SJSA1 (cell line): ENCODE measurements around the gene HLTF. TPM values are rescaled to one million over a fixed set of nuclear protein-coding genes. Genes with fewer than 3 reads are reported as not detected.
"Not testable (repeated sequence)": the region's sequence is repeated elsewhere in the genome, so short reads cannot be mapped to it uniquely, and the experiment has no call there.

ENCODE experiments used
- DNase-seq, 2 experiments: peaks; one replicate each; pipeline ENCODE4 v3.0.0-alpha.2; 2015 to 2020; ENCODE audit warnings: low spot score in 2 of 2, low read depth in 1 of 2
- H3K27ac ChIP-seq: fragments of 250-450 bp; sonication (Bioruptor Pico); 2 replicates; pipeline ENCODE4 v1.5.1; 2020; ENCODE audit warnings: mild to moderate bottlenecking, moderate library complexity
- H3K27me3 ChIP-seq: fragments of 250-450 bp; sonication (Bioruptor Pico); replicated peaks from 2 replicates; pipeline ENCODE4 v1.5.1; 2020; ENCODE audit warnings: mild to moderate bottlenecking, moderate library complexity
- H3K36me3 ChIP-seq: fragments of 250-450 bp; sonication (Bioruptor Pico); 2 replicates; pipeline ENCODE4 v1.5.1; 2020; ENCODE audit warnings: mild to moderate bottlenecking
- H3K4me1 ChIP-seq: fragments of 250-450 bp; sonication (Bioruptor Pico); replicated peaks from 2 replicates; pipeline ENCODE4 v1.6.1; 2021; ENCODE audit warnings: mild to moderate bottlenecking
- H3K4me3 ChIP-seq: fragments of 250-450 bp; sonication (Bioruptor Pico); 2 replicates; pipeline ENCODE4 v1.5.1; 2020; ENCODE audit warnings: mild to moderate bottlenecking
- H3K9me3 ChIP-seq: fragments of 250-450 bp; sonication (Bioruptor Pico); replicated peaks from 2 replicates; pipeline ENCODE4 v1.5.1; 2020; ENCODE audit warnings: mild to moderate bottlenecking
- total RNA-seq: library from RNA; depleted of rRNA; stranded (reverse); fragments of >200 nt; shearing (Covaris generic); gene quantifications from 2 replicates; pipeline ENCODE4 v1.2.3, GENCODE V29; 2014

The HLTF gene
- total RNA-seq, 1 experiment from 2014 or later, result 70.5 TPM

DNA sequence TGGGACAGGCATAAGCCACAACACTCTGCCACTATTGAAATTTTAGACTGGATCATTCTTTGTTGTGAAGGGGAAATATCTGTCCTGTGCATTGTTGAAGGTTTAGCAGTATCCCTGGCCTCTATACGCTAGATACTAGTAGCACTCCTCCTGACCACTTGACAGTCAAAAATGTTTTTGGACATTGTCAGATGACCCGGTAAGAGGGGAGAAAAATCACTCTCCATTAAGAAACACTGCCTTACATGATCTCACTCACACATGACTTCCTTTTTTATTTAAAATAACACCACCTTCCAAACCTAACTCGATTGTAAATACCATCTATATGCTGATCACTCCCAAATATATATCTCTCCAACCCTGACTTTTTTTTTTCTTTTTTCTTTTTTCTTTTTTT, 15.3 kb upstream of the HLTF start:
- Histone ChIP-seq H3K27me3 (no peaks in the 10 kb centered on the region), H3K4me3 (no peak overlapping the region), H3K36me3 (no peaks in the 10 kb centered on the region), H3K4me1 (no peaks in the 10 kb centered on the region), H3K27ac (no peak overlapping the region), H3K9me3 (no peaks in the 10 kb centered on the region)
- no peak for DNase-seq

DNA sequence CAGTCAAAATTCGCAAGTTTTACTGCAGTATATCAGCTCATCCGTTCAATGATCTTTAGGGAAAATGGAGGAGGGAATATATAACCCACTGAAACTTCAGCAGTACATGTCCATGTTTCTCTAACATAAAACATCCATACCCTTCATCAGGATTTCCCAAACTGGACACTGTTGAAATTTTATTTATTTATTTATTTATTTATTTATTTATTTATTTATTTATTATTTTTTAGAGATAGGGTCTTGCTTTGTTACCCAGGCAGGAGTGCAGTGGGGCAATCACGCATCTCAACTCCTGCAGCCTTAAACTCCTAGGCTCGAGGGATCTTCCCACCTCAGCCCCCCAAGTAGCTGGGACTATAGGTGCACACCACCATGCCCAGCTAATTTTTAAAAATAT, 14.8 kb upstream of the HLTF start:
- Histone ChIP-seq H3K4me1 (no peaks in the 10 kb centered on the region), H3K27ac (no peak overlapping the region), H3K36me3 (no peaks in the 10 kb centered on the region), H3K9me3 (no peaks in the 10 kb centered on the region), H3K27me3 (no peaks in the 10 kb centered on the region), H3K4me3 (no peak overlapping the region)
- DNase-seq, result no peak

DNA sequence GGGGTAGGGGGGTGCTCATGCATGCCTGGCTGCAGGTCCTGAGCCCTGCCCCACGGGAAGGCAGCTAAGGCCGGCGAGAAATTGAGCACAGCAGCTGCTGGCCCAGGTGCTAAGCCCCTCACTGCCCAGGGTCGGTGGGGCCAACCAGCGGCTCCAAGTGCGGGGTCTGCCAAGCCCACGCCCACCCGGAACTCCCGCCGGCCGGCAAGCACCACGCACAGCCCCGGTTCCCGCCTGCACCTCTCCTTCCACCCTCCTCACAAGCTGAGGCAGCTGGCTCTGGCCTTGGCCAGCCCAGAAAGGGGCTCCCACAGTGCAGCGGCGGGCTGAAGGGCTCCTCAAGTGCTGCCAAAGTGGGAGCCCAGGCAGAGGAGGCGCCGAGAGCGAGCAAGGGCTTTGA, 11.7 kb upstream of the HLTF start:
- H3K27ac ChIP-seq, H3K36me3 ChIP-seq, DNase-seq, H3K4me1 ChIP-seq, H3K4me3 ChIP-seq, H3K9me3 ChIP-seq, H3K27me3 ChIP-seq: not testable (repeated sequence)

DNA sequence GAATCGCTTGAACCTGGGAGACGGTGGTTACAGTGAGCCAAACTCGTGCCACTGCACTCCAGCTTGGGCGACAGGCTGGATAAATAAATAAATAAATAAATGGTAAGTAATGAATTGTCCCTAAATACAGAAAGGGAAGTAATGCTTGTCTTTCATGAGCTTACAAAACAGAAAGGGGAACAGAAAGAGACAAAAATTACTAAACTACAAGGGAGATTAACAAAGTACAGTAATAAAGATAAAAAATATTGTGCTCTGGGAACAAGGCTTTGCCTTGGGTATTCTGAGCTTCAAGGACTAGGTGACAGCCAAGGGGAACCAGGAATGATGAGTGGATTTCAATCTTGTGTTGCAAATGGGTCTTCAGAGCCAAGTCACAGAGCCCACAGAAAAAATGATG, 9.2 kb upstream of the HLTF start:
- Histone ChIP-seq H3K4me1 (no peaks in the 10 kb centered on the region), H3K27me3 (no peaks in the 10 kb centered on the region), H3K9me3 (no peaks in the 10 kb centered on the region), H3K27ac (no peak overlapping the region), H3K36me3 (no peaks in the 10 kb centered on the region), H3K4me3 (no peak overlapping the region)
- DNase-seq, result no peak

DNA sequence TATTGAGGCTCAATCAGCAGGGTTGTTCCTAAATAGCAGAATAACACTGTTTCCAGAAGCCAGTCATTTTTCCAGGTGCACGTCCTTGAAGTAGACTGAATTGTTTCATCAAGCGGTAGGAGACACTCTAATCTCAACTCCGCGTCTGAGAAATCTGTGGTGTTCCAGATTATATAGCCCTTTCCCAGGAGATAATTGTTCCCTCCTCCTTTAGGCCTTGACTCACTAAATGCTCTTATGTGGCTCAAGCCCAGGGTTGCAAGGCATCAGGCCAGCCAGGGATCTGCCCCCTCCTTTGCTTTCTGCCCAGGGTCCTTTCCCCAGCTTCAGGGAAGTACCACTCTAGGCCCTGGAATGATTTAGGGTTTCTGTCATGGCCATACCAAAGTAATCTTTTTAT, 5.7 kb upstream of the HLTF start:
- H3K9me3 ChIP-seq, result 0 out of 2 replicates have a peak, but pooled peaks cover 2% of the 10 kb centered on the region
- no peaks in the 10 kb centered on the region for H3K27me3 ChIP-seq
- no peak for DNase-seq
- no peak overlapping the region for H3K4me3 ChIP-seq
- H3K27ac ChIP-seq, result no peak overlapping the region
- no peaks in the 10 kb centered on the region for H3K36me3 ChIP-seq
- no peaks in the 10 kb centered on the region for H3K4me1 ChIP-seq

DNA sequence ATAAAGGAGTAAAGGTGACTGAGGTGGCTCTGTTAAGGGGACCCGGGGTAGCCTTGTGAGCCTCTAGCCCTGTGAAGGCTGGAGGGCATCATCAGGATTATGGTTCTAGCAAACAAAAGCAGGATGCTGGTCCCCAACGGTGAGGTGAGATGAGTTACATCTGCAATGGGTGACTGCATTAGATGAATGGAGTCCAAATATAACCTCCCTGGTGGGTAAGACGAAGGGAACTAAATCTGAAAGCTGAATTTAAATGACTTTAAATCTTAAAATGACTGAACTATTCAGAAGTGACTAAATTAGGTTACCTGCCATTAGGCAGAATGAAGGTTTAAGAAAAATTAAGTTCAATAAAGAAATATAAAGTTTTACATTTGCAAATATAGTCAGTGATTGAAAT, 4.6 kb upstream of the HLTF start:
- Histone ChIP-seq H3K36me3 (no peaks in the 10 kb centered on the region), H3K27ac (no peak overlapping the region)
- no peak for DNase-seq

DNA sequence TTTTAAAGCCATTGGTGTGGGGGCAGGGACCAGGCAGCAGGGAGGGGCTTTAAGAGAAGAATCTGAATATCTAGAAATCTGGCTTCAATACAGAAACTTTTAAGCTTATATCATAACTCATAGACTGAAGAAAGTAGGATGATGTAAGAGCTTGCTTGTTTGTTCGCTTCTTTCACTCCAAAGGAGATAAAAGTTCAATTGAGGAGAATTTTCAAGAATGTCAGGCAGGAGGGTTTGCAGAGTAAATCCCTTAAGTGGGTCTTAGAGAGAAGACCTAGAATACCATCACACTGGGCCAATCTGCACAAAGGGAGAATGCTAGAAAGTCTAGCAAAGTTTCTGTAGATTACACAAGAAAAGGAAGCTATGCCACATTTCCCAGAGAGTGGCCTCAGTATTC, 4.1 kb upstream of the HLTF start:
- peaks cover 6% of the 10 kb centered on the region; the same call in 1 of the 2 replicates for H3K9me3 ChIP-seq
- H3K4me1 ChIP-seq, result 0 out of 2 replicates have a peak, but pooled peaks cover 3% of the 10 kb centered on the region
- no peak overlapping the region for H3K4me3 ChIP-seq
- H3K36me3 ChIP-seq, result no peaks in the 10 kb centered on the region
- DNase-seq, result no peak
- no peaks in the 10 kb centered on the region for H3K27me3 ChIP-seq
- H3K27ac ChIP-seq, result no peak overlapping the region

More for the DNA sequence above, 4.6 kb upstream of the HLTF start:
- H3K27me3 ChIP-seq, result no peaks in the 10 kb centered on the region
- H3K4me1 ChIP-seq, result 0 out of 2 replicates have a peak, but pooled peaks cover 3% of the 10 kb centered on the region
- peaks cover 6% of the 10 kb centered on the region; the same call in 1 of the 2 replicates for H3K9me3 ChIP-seq
- no peak overlapping the region for H3K4me3 ChIP-seq

DNA sequence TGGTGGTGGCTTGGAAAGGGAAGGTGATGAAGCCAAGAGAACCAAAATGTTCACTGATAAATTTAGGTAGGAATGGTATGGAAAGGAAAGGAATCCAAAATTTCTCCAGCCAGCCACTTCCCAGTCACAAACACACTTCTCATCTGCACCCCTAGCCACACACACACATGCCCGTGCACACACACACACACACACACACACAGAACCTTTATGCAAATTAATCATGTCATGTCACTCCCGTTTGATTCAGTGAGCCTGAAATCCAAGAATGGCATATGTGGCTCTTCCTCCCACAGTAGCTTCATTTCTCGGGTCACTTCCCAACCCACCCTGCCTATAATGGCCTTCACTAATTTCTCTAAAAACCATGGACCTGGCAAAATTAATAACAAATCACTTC, 3.1 kb upstream of the HLTF start:
- H3K9me3 ChIP-seq, result peaks cover 6% of the 10 kb centered on the region; the same call in 1 of the 2 replicates
- H3K27ac ChIP-seq, result no peak overlapping the region
- peaks cover 8% of the 10 kb centered on the region for H3K4me1 ChIP-seq
- H3K4me3 ChIP-seq, result no peak overlapping the region
- no peak for DNase-seq
- peaks cover 5% of the 10 kb centered on the region for H3K36me3 ChIP-seq
- no peaks in the 10 kb centered on the region for H3K27me3 ChIP-seq

DNA sequence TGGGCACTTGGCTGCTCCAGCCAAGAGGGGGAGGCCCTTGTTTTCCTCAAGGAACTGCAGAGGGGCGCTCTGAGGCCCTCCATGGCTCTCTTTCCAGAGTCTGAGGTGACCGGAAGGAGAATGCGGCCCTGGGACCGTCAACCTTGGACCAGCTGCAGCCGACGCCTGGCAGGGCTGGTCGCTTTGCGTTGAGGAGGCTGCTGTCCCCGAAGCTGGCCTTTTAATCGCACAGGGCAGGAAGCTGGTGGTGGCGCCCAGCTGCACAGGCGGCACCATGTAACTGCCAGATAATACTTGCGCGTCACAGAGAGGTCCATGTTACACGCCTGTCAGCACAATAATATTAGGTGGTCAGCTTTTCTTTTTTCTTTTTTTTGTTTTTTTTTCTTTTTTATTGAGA, 875 bp upstream of the HLTF start:
- peaks cover 8% of the 10 kb centered on the region for H3K4me1 ChIP-seq
- no peak for DNase-seq
- no peak overlapping the region for H3K27ac ChIP-seq
- H3K27me3 ChIP-seq, result no peaks in the 10 kb centered on the region
- peaks cover 9% of the 10 kb centered on the region for H3K36me3 ChIP-seq
- no peak overlapping the region for H3K4me3 ChIP-seq
- H3K9me3 ChIP-seq, result peaks cover 6% of the 10 kb centered on the region; the same call in 1 of the 2 replicates

DNA sequence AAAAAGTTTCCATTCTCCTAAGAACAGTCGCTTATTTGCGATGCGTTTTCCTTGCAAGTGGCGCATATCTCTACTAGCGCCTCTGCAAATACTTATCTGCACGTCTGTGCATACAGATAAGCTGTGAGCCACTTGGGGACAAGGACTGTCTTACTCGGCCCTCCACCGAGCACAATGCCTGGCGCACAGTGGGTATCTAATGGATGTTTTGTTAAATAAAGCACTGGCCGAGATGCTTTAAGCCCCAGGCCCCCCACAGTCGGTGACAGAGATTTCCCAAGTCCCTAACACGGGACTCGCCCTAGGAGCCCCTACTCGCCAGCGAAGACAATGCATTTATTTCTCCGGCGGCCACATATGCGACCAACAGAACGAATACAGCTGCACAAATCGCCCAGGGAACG, 503 bp downstream of the HLTF start:
- no peak for DNase-seq
- Histone ChIP-seq H3K27ac (peak overlapping the region; percentile 2; the same call in 1 of the 2 replicates), H3K9me3 (peaks cover 6% of the 10 kb centered on the region; the same call in 1 of the 2 replicates), H3K27me3 (no peaks in the 10 kb centered on the region), H3K36me3 (peaks cover 9% of the 10 kb centered on the region), H3K4me1 (peaks cover 8% of the 10 kb centered on the region), H3K4me3 (peak overlapping the region; percentile 54)

DNA sequence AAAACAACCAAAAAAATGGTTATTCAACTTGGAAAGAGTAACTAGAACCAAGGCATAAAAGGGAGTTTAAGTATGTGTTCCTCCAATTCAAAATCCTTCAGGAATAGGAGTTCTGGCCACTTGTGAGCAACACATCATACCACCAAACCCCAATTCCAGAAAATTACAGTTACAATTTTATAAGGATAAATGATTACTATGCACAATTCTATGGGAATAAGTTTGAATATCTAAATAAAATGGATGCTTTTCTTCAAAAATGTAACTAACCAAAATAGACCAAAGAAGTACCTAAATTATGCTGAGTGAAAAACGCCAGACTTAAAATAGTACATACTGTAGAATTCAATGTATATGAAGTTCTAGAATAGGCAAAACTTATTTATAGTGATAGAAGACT, 4.6 kb downstream of the HLTF start:
- Histone ChIP-seq H3K4me3 (no peak overlapping the region), H3K36me3 (peaks cover 34% of the 10 kb centered on the region), H3K27me3 (no peaks in the 10 kb centered on the region), H3K9me3 (peaks cover 2% of the 10 kb centered on the region; the same call in 1 of the 2 replicates), H3K4me1 (peaks cover 17% of the 10 kb centered on the region), H3K27ac (no peak overlapping the region)
- DNase-seq, result no peak

DNA sequence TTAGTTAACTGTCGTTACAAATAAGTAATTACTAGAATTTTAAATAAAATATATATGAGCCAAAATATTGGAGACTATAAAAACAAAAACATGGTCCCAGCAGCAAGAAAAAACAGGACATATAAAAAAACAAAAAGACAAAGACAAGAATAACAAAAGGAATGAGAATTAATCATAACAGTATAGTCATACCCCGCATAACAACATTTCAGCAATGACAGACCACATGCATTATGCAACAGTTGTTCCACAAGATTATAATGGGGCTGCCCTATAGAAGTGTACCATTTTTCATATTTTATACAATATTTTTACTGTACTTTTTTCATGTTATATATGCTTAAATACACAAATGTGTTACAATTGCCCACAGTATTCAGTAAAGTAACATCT, 5.6 kb downstream of the HLTF start:
- Histone ChIP-seq H3K27ac (no peak overlapping the region), H3K27me3 (no peaks in the 10 kb centered on the region), H3K4me1 (peaks cover 15% of the 10 kb centered on the region), H3K36me3 (peaks cover 42% of the 10 kb centered on the region), H3K4me3 (no peak overlapping the region), H3K9me3 (no peaks in the 10 kb centered on the region)
- no peak for DNase-seq

DNA sequence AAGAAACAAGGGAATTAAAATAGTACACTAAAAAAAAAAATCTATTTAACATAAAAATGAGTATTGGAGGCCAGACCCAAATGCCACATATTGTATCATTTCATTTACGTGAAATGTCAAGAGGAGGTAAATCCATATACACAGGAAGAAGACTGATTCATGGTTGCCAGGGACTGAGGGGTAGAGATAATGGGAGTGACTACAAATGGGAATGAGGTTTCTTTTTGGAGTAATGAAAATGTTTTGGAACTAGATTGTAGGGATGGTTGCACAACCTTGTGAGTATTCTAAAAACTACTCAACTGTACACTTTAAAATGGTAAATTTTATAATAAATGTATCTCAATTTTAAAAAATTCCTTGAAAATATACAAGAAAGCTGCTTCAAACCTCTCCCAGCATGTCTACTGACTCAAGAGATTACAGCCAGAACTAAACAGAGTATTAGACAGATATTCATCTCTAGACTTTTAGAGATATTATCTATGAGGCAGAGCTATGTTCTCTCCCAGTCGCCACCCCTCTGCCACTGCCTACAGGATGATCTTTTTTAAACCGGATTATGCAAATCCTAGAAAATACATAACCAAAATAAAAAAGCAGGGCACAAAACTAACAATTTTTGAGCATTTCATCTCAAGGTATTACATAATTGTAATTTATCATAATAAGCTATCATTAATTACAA, 6.2 kb downstream of the HLTF start:
- no peak overlapping the region for H3K27ac ChIP-seq
- DNase-seq, result no peak
- peaks cover 47% of the 10 kb centered on the region for H3K36me3 ChIP-seq
- peaks cover 14% of the 10 kb centered on the region for H3K4me1 ChIP-seq
- H3K9me3 ChIP-seq, result no peaks in the 10 kb centered on the region
- H3K27me3 ChIP-seq, result no peaks in the 10 kb centered on the region
- H3K4me3 ChIP-seq, result no peak overlapping the region

DNA sequence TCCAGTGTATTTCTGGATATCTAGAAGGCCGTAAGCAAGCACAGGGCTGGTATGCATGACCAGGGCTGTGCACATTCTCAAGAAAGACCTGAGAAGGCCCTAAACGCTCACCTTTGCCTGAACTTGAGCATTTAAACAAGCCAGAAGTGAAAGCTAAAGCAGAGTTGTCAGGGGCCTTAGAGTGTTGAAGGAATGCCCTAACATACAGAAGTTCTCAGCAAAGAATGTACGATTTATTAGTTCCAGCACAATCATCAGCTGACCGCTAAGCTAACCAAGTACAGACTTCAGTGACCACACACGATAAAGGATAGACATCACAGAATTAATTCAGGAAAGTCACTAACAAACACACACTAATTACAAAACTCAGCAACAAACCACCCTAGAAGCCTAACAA, 8.7 kb downstream of the HLTF start:
- Histone ChIP-seq H3K9me3 (no peaks in the 10 kb centered on the region), H3K36me3 (peaks cover 57% of the 10 kb centered on the region), H3K4me1 (peaks cover 9% of the 10 kb centered on the region), H3K4me3 (no peak overlapping the region), H3K27ac (peak overlapping the region; percentile 59), H3K27me3 (no peaks in the 10 kb centered on the region)
- DNase-seq, result peak in 1 of 2 experiments; percentile 45

DNA sequence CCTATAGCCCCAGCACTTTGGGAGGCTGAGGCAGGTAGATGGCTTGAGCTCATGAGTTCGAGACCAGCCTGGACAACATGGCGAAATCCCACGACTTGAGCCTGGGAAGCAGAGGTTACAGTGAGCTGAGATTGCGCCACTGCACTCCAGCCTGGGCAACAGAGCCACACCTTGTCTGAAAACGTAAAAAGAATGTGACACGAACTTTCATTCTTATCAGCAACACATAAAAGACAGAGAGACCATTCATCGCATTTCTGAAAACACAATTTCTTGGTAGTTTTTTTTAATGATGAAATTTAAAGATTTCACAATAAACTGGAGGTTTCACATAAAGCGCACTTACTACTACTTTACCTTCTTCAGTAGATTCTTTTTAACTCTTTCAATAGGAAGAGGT, 18.4 kb downstream of the HLTF start:
- Histone ChIP-seq H3K4me1 (no peaks in the 10 kb centered on the region), H3K4me3 (no peak overlapping the region), H3K27ac (no peak overlapping the region), H3K27me3 (no peaks in the 10 kb centered on the region), H3K9me3 (no peaks in the 10 kb centered on the region), H3K36me3 (peaks cover 57% of the 10 kb centered on the region)
- DNase-seq, result no peak
